Heart left ventricle (tissue), 13 donors: ENCODE results near the gene SLC36A2.

ENCODE experiments used
- POLR2A ChIP-seq, 2 donors: fragments of 450-650 bp; IDR thresholded peaks; one replicate each; pipeline ENCODE4 v1.6.1; 2017; ENCODE audit warnings: antibody characterized with exemption in 2 of 2, mild to moderate bottlenecking in 2 of 2, moderate library complexity in 2 of 2
- TF ChIP-seq, protein P1 (sequence below), 12 donors: fragments of 200-600 bp; sonication (generic) in 4 of 12; IDR thresholded peaks; one replicate each; pipeline versions ENCODE4 v1.5.0 to v1.8.0; 2018 to 2022; ENCODE audit warnings: antibody characterized with exemption in 12 of 12, mild to moderate bottlenecking in 5 of 12
- donor health status: ischemic (EF 13 %, LVEDD 7.1; RV severe dilation, severe dysfunction).
- donor health status: DM: no; HTN: yes; CAD: no.
- donor health status: DM: no; HTN: no; CAD: no.
- donor health status: ischemic (EF 25% LVEDD 6.9; RV normal size, moderate dysfunction).
- donor health status: ischemic (EF 25% LVEDD 5.7; RV mildly dilated, moderate dysfunction).
- donor health status: ischemic (EF 35%, LVEDD 5.7; RV mildly dilated, moderate dysfunction).
- donor health status: nonischemic (EF 11% LVEDD 7.7; RV severe dilation, severe dysfunction).
- donor health status: DM: yes; HTN: yes; CAD: no.
- donor health status: PGD.
- donor health status: ischemic (EF 29% LVEDD 5.4; RV normal size, mild dysfunction).
- donor health status: nonischemic (EF 23%, LVEDD 6.1; RV moderate dilation, normal function).

DNA sequence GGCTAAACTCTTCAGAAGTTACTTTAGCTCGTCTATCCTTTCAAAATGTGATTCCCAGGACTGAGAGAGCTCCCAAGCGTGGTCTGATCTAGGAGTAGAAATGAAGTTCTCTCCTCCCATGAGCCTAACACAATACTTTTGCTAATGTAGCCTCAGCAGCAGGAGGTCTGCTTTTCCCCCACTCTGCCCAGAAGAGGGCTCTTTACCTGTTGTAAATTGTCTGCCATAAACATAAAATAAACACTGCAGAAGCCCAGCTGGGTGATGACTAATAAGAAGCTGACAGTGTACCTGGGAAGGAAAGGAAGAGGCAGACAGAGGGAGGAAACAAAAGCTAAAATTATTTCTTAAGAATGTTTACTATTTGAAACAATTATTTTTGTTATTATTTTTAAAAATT, 59.2 kb downstream of the SLC36A2 start:
- TF ChIP-seq POLR2A (IDR thresholded peaks at IDR 0.05): no peak
- TF ChIP-seq, protein P1, sequence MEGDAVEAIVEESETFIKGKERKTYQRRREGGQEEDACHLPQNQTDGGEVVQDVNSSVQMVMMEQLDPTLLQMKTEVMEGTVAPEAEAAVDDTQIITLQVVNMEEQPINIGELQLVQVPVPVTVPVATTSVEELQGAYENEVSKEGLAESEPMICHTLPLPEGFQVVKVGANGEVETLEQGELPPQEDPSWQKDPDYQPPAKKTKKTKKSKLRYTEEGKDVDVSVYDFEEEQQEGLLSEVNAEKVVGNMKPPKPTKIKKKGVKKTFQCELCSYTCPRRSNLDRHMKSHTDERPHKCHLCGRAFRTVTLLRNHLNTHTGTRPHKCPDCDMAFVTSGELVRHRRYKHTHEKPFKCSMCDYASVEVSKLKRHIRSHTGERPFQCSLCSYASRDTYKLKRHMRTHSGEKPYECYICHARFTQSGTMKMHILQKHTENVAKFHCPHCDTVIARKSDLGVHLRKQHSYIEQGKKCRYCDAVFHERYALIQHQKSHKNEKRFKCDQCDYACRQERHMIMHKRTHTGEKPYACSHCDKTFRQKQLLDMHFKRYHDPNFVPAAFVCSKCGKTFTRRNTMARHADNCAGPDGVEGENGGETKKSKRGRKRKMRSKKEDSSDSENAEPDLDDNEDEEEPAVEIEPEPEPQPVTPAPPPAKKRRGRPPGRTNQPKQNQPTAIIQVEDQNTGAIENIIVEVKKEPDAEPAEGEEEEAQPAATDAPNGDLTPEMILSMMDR (IDR thresholded peaks at IDR 0.05): no peak
